SK-N-SH (cell line): ENCODE results near the gene PSME1. TPM values are rescaled to one million over a fixed set of nuclear protein-coding genes. Genes with fewer than 3 reads are reported as not detected.
A peak's percentile ranks its signal among the peaks of the same experiment; 100 is the strongest.

ENCODE experiments used
- CTCF ChIA-PET: fragments of 300-600, 350-600 bp; formaldehyde crosslinking; extraction: SDS; loops from one replicate; lab custom pipeline; 2021; lab: Yijun Ruan, JAX
- POLR2A ChIA-PET: fragments of 350-600 bp; sonication (Branson Sonifier 250); formaldehyde crosslinking; extraction: SDS; loops from one replicate; lab custom pipeline; 2020; ENCODE audit warnings: antibody characterized with exemption, inconsistent platforms; lab: Yijun Ruan, JAX
- DNase-seq: peaks from one replicate; pipeline ENCODE4 v3.0.0; 2012
- H2AFZ ChIP-seq: fragments of 200-600 bp; sonication (generic); 2 replicates; pipeline ENCODE4 v1.8.1; 2016; ENCODE audit warnings: antibody characterized with exemption, mild to moderate bottlenecking, low read depth
- H3F3A ChIP-seq: fragments of 200-600 bp; sonication (generic); replicated peaks from 2 replicates; pipeline ENCODE3; 2016; ENCODE audit warnings: antibody characterized with exemption, mild to moderate bottlenecking; ENCODE audit not compliant: insufficient read depth
- H3K27ac ChIP-seq, 2 experiments: fragments of 200-500 bp in 1 of 2; fragments of 200-600 bp in 1 of 2; sonication (Bioruptor generic) in 1 of 2; sonication (generic), shearing (Covaris generic) in 1 of 2; 2 replicates each; pipeline versions ENCODE4 v1.5.1 to v1.6.1; 2014 to 2016; ENCODE audit warnings: low read depth in 2 of 2, inconsistent platforms in 1 of 2, low read length in 1 of 2, mild to moderate bottlenecking in 1 of 2, mixed read lengths in 1 of 2
- H3K27me3 ChIP-seq: fragments of 200-600 bp; sonication (generic), shearing (Covaris generic); 2 replicates; pipeline ENCODE4 v1.6.1; 2016; ENCODE audit warnings: mixed run types; ENCODE audit not compliant: insufficient read depth
- H3K36me3 ChIP-seq, 2 experiments: fragments of 200-500 bp in 1 of 2; fragments of 200-600 bp in 1 of 2; sonication (Bioruptor generic) in 1 of 2; sonication (generic) in 1 of 2; replicated peaks in 1 of 2; 2 replicates each; pipeline versions ENCODE3 to v1.5.1; 2014 to 2016; ENCODE audit warnings: low read length in 1 of 2, mild to moderate bottlenecking in 1 of 2; ENCODE audit not compliant: insufficient read depth in 2 of 2, control insufficient read depth in 1 of 2
- H3K4me1 ChIP-seq, 2 experiments: fragments of 200-500 bp in 1 of 2; fragments of 200-600 bp in 1 of 2; sonication (Bioruptor generic) in 1 of 2; sonication (generic), shearing (Covaris generic) in 1 of 2; 2 replicates each; pipeline versions ENCODE4 v1.5.1 to v1.6.1; 2014 to 2016; ENCODE audit warnings: low read depth in 1 of 2, low read length in 1 of 2, mixed run types in 1 of 2; ENCODE audit not compliant: insufficient read depth in 2 of 2, control insufficient read depth in 1 of 2
- H3K4me2 ChIP-seq: fragments of 200-600 bp; sonication (generic), shearing (Covaris generic); 2 replicates; pipeline ENCODE4 v1.6.1; 2017; ENCODE audit warnings: mixed run types
- H3K4me3 ChIP-seq, 2 experiments: fragments of 200-500 bp in 1 of 2; fragments of 200-600 bp in 1 of 2; sonication (Bioruptor generic) in 1 of 2; sonication (generic), shearing (Covaris generic) in 1 of 2; 2 replicates each; pipeline versions ENCODE4 v1.5.1 to v1.8.1; 2014 to 2016; ENCODE audit warnings: low read depth in 2 of 2, inconsistent platforms in 1 of 2, low read length in 1 of 2, mild to moderate bottlenecking in 1 of 2, mixed read lengths in 1 of 2, moderate library complexity in 1 of 2
- H3K79me2 ChIP-seq: fragments of 200-600 bp; sonication (generic); 2 replicates; pipeline ENCODE4 v1.8.1; 2017; ENCODE audit warnings: mild to moderate bottlenecking; ENCODE audit not compliant: insufficient read depth
- H3K9ac ChIP-seq: fragments of 200-600 bp; sonication (generic); 2 replicates; pipeline ENCODE4 v1.6.1; 2017; ENCODE audit warnings: mixed run types
- H3K9me2 ChIP-seq: fragments of 200-600 bp; sonication (generic); 2 replicates; pipeline ENCODE4 v1.6.1; 2017; ENCODE audit warnings: mixed run types
- H3K9me3 ChIP-seq: fragments of 200-600 bp; sonication (generic); 2 replicates; pipeline ENCODE4 v1.6.1; 2017; ENCODE audit warnings: mixed run types, mild to moderate bottlenecking, moderate library complexity
- H4K20me1 ChIP-seq: fragments of 200-600 bp; sonication (generic); 2 replicates; pipeline ENCODE4 v1.6.1; 2017; ENCODE audit warnings: mild to moderate bottlenecking, mixed run types; ENCODE audit not compliant: insufficient read depth
- CHD2 ChIP-seq: fragments of 150-350 bp; IDR thresholded peaks from 2 replicates; pipeline ENCODE4 v1.6.1; 2018; ENCODE audit warnings: low read length; ENCODE audit not compliant: partially characterized antibody
- EP300 ChIP-seq, 2 experiments: IDR thresholded peaks; 2 replicates each; pipeline versions ENCODE4 v1.4.0 to v1.6.1; 2012; ENCODE audit warnings: borderline replicate concordance in 1 of 2, low read depth in 1 of 2, low read length in 1 of 2
- FOXJ3 ChIP-seq: sonication (generic); formaldehyde crosslinking; IDR thresholded peaks from 2 replicates; pipeline ENCODE4 v1.5.1; 2020; ENCODE audit warnings: mild to moderate bottlenecking, missing genetic modification reagents
- GABPA ChIP-seq: IDR thresholded peaks from 2 replicates; pipeline ENCODE4 v1.4.0; 2012; ENCODE audit warnings: low read depth, mild to moderate bottlenecking
- GATA2 ChIP-seq: sonication (generic); formaldehyde crosslinking; IDR thresholded peaks from 2 replicates; pipeline ENCODE4 v1.5.0; 2020; ENCODE audit warnings: mild to moderate bottlenecking, missing genetic modification reagents
- JUND ChIP-seq: IDR thresholded peaks from 2 replicates; pipeline ENCODE4 v1.4.0; 2012
- MEF2A ChIP-seq: IDR thresholded peaks from 2 replicates; pipeline ENCODE4 v1.4.0; 2012; ENCODE audit warnings: low read depth, borderline replicate concordance
- MXI1 ChIP-seq: IDR thresholded peaks from 2 replicates; pipeline ENCODE4 v1.6.1; 2012; ENCODE audit warnings: mild to moderate bottlenecking, low read depth, low read length, improper control_type of control experiment
- NRF1 ChIP-seq: IDR thresholded peaks from 2 replicates; pipeline ENCODE4 v1.6.1; 2012; ENCODE audit warnings: low read depth, mild to moderate bottlenecking, low read length
- POLR2AphosphoS5 ChIP-seq: IDR thresholded peaks from 2 replicates; pipeline ENCODE4 v1.6.1; 2012; ENCODE audit warnings: low read depth, low read length
- RCOR1 ChIP-seq: fragments of 150-350 bp; IDR thresholded peaks from 2 replicates; pipeline ENCODE4 v1.6.1; 2017; ENCODE audit warnings: antibody characterized with exemption, low read length
- RFX5 ChIP-seq: IDR thresholded peaks from 2 replicates; pipeline ENCODE4 v1.6.1; 2012; ENCODE audit warnings: mild to moderate bottlenecking, improper control_type of control experiment, low read length
- RXRA ChIP-seq: IDR thresholded peaks from 2 replicates; pipeline ENCODE4 v1.4.0; 2012; ENCODE audit warnings: low read depth, mild to moderate bottlenecking, borderline replicate concordance
- SIN3A ChIP-seq: IDR thresholded peaks from 2 replicates; pipeline ENCODE4 v1.6.1; 2012; ENCODE audit warnings: low read depth, mild to moderate bottlenecking, low read length, moderate library complexity, borderline replicate concordance
- SMC3 ChIP-seq: IDR thresholded peaks from 2 replicates; pipeline ENCODE4 v1.6.1; 2012; ENCODE audit warnings: low read depth, low read length, improper control_type of control experiment
- TAF1 ChIP-seq: IDR thresholded peaks from 2 replicates; pipeline ENCODE4 v1.6.1; 2012; ENCODE audit warnings: low read depth, mild to moderate bottlenecking, low read length, moderate library complexity, borderline replicate concordance
- TCF12 ChIP-seq: IDR thresholded peaks from 2 replicates; pipeline ENCODE4 v1.4.0; 2012
- TEAD4 ChIP-seq: IDR thresholded peaks from 2 replicates; pipeline ENCODE4 v1.4.0; 2012; ENCODE audit warnings: mild to moderate bottlenecking, borderline replicate concordance; ENCODE audit not compliant: insufficient read depth
- YY1 ChIP-seq: IDR thresholded peaks from 2 replicates; pipeline ENCODE4 v1.4.0; 2012; ENCODE audit warnings: low read depth, mild to moderate bottlenecking
- WGBS: methylation state at CpG from one replicate; pipeline ENCODE4 v1.1.6; 2017; ENCODE audit warnings: low lambda C conversion rate; 5-methylcytosine and 5-hydroxymethylcytosine counted together
- polyA plus RNA-seq, 3 experiments: library from polyadenylated mRNA; depleted of rRNA; stranded (reverse); fragments of >200 nt; gene quantifications; 2 replicates each; pipeline ENCODE4 v1.2.3, GENCODE V29; 2012
- TF ChIP-seq, protein P1 (sequence below): fragments of 200-600 bp; sonication (generic); IDR thresholded peaks from 2 replicates; pipeline ENCODE4 v1.6.1; 2017; ENCODE audit warnings: antibody characterized with exemption, mild to moderate bottlenecking, moderate library complexity
- TF ChIP-seq, protein P2 (sequence below): IDR thresholded peaks from 2 replicates; pipeline ENCODE4 v1.4.0; 2012; ENCODE audit warnings: low read depth, borderline replicate concordance
- TF ChIP-seq, protein P3 (sequence below): fragments of 150-350 bp; IDR thresholded peaks from 2 replicates; pipeline ENCODE4 v1.6.1; 2017; ENCODE audit warnings: antibody characterized with exemption, low read length, low read depth, borderline replicate concordance
- TF ChIP-seq, protein P4 (sequence below): fragments of 150-350 bp; IDR thresholded peaks from 2 replicates; pipeline ENCODE4 v1.6.1; 2016; ENCODE audit warnings: mild to moderate bottlenecking, low read depth, low read length

PSME1 gene
- polyA plus RNA-seq, 1 of the 3 experiments (the other 2 are of a cell fraction) = 287 TPM

DNA sequence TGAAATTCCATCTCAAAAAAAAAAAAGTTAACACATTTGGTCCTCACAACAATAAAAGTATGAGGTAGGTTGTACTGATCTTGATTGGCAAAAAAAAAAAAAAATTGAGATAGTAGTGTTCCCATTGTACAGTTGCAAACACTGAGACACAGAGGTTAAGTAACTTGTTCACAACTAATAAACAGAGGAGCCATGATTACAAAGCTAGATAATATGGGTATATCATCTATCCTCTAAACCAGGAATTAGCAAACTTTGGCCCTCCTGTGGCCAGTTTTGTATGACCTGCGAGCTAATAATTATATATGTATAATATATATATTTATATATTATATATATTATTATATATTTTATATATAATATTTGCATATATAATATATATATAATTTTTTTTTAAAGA, 2.3 kb upstream of the PSME1 start:
- H3K27ac ChIP-seq = no peak overlapping the region
- ChIA-PET CTCF (interaction anchor here (0.7 to 2.6 kb wide), 4 partner anchors 9 to 791 kb away, joined by 3 to 13 read pairs (median 3); partner anchors contain the start of gene IRF9), POLR2A (no interaction called here)
- TF ChIP-seq SIN3A (no peak), SMC3 (no peak), TEAD4 (no peak), RCOR1 (no peak), MEF2A (no peak), MXI1 (no peak), EP300 (IDR thresholded peaks at IDR 0.05; ENCODE audit: borderline replicate concordance in 1 of 2, low read depth in 1 of 2, low read length in 1 of 2) (no peak), RXRA (no peak), FOXJ3 (CRISPR knock-in tag) (no peak), JUND (no peak)
- TF ChIP-seq, protein P1, sequence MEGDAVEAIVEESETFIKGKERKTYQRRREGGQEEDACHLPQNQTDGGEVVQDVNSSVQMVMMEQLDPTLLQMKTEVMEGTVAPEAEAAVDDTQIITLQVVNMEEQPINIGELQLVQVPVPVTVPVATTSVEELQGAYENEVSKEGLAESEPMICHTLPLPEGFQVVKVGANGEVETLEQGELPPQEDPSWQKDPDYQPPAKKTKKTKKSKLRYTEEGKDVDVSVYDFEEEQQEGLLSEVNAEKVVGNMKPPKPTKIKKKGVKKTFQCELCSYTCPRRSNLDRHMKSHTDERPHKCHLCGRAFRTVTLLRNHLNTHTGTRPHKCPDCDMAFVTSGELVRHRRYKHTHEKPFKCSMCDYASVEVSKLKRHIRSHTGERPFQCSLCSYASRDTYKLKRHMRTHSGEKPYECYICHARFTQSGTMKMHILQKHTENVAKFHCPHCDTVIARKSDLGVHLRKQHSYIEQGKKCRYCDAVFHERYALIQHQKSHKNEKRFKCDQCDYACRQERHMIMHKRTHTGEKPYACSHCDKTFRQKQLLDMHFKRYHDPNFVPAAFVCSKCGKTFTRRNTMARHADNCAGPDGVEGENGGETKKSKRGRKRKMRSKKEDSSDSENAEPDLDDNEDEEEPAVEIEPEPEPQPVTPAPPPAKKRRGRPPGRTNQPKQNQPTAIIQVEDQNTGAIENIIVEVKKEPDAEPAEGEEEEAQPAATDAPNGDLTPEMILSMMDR = no peak; the same call in 1 of the 2 replicates
- H3K4me2 ChIP-seq = no peak overlapping the region
- peaks cover 0 to 30% of the 10 kb centered on the region in 2 experiments; a peak in 1 of 4 replicates for H3K4me1 ChIP-seq
- peaks cover 9% of the 10 kb centered on the region for H3K79me2 ChIP-seq
- H3K9ac ChIP-seq = no peak overlapping the region
- H3K36me3 ChIP-seq = peaks cover 10 to 15% of the 10 kb centered on the region in 2 experiments
- H3F3A ChIP-seq = peaks cover 7% of the 10 kb centered on the region
- 98% methylated on average over 1 of the region's 1 CpG for WGBS
- no peak for DNase-seq
- H3K9me3 ChIP-seq = no peaks in the 10 kb centered on the region
- H3K9me2 ChIP-seq = no peaks in the 10 kb centered on the region
- H2AFZ ChIP-seq = no peak overlapping the region
- no peaks in the 10 kb centered on the region for H3K27me3 ChIP-seq
- no peak overlapping the region for H3K4me3 ChIP-seq
- no peaks in the 10 kb centered on the region for H4K20me1 ChIP-seq

DNA sequence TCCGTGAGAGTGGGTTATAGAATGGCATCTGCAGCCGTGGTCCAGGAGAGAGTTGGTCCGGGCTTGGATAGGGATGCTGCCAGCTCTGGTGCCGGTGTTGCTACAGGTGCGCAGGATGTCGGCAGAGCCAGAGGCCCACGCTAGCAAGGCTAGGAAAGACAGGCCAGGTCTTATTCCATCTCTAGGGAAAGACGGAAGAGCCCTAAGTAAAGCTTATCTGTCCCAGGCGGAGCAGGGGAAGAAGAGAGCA, 485 bp upstream of the PSME1 start:
- Histone ChIP-seq H3K36me3 (peaks cover 21 to 24% of the 10 kb centered on the region in 2 experiments), H2AFZ (peak overlapping the region; percentile 98), H3K4me3 (peak overlapping the region; percentile 82 to 91), H4K20me1 (no peaks in the 10 kb centered on the region), H3K27me3 (no peaks in the 10 kb centered on the region), H3K4me1 (peaks cover 6 to 39% of the 10 kb centered on the region in 2 experiments; a peak in 2 of 4 replicates), H3K9me2 (no peaks in the 10 kb centered on the region), H3K9ac (peak overlapping the region; percentile 54), H3K4me2 (peak overlapping the region; percentile 82), H3K9me3 (no peaks in the 10 kb centered on the region), H3K79me2 (peaks cover 27% of the 10 kb centered on the region), H3K27ac (peak overlapping the region; percentile 15 to 83; a peak in 3 of 4 replicates), H3F3A (peaks cover 3% of the 10 kb centered on the region)
- 23% methylated on average over 8 of the region's 9 CpGs for WGBS
- CTCF ChIA-PET = interaction anchor here (0.6 to 4.7 kb wide), 8 partner anchors 9 to 557 kb away, joined by 3 to 22 read pairs (median 3); partner anchors contain the start of genes IRF9, JPH4 and PSME2
- POLR2A ChIA-PET = interaction anchor here (0.6 to 3.0 kb wide), 11 partner anchors 9 to 609 kb away, joined by 3 to 21 read pairs (median 5); partner anchors contain the start of genes CARMIL3, DCAF11, IRF9 and NRL
- no peak for DNase-seq
- no peak for TF ChIP-seq YY1
- TF ChIP-seq GABPA = no peak
- TF ChIP-seq TCF12 = no peak
- no peak for TF ChIP-seq RFX5
- TF ChIP-seq JUND = no peak
- no peak for TF ChIP-seq FOXJ3 (CRISPR knock-in tag)
- no peak for TF ChIP-seq NRF1
- TF ChIP-seq TAF1 = no peak
- TF ChIP-seq POLR2AphosphoS5 = no peak
- TF ChIP-seq, protein P2, sequence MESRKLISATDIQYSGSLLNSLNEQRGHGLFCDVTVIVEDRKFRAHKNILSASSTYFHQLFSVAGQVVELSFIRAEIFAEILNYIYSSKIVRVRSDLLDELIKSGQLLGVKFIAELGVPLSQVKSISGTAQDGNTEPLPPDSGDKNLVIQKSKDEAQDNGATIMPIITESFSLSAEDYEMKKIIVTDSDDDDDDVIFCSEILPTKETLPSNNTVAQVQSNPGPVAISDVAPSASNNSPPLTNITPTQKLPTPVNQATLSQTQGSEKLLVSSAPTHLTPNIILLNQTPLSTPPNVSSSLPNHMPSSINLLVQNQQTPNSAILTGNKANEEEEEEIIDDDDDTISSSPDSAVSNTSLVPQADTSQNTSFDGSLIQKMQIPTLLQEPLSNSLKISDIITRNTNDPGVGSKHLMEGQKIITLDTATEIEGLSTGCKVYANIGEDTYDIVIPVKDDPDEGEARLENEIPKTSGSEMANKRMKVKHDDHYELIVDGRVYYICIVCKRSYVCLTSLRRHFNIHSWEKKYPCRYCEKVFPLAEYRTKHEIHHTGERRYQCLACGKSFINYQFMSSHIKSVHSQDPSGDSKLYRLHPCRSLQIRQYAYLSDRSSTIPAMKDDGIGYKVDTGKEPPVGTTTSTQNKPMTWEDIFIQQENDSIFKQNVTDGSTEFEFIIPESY = no peak
- no peak for TF ChIP-seq CHD2
- TF ChIP-seq, protein P3, sequence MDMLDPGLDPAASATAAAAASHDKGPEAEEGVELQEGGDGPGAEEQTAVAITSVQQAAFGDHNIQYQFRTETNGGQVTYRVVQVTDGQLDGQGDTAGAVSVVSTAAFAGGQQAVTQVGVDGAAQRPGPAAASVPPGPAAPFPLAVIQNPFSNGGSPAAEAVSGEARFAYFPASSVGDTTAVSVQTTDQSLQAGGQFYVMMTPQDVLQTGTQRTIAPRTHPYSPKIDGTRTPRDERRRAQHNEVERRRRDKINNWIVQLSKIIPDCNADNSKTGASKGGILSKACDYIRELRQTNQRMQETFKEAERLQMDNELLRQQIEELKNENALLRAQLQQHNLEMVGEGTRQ = no peak
- no peak for TF ChIP-seq GATA2 (CRISPR knock-in tag)
- TF ChIP-seq, protein P4, sequence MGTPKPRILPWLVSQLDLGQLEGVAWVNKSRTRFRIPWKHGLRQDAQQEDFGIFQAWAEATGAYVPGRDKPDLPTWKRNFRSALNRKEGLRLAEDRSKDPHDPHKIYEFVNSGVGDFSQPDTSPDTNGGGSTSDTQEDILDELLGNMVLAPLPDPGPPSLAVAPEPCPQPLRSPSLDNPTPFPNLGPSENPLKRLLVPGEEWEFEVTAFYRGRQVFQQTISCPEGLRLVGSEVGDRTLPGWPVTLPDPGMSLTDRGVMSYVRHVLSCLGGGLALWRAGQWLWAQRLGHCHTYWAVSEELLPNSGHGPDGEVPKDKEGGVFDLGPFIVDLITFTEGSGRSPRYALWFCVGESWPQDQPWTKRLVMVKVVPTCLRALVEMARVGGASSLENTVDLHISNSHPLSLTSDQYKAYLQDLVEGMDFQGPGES = no peak
- no peak for TF ChIP-seq SIN3A
- no peak for TF ChIP-seq MXI1
